Body of pancreas (tissue), 4 donors: ENCODE measurements around the gene HDAC7.

Experiments used
- POLR2A ChIP-seq, 3 donors: fragments of 450-650 bp; IDR thresholded peaks; one replicate each; pipeline ENCODE4 v1.6.1; 2016; ENCODE audit warnings: antibody characterized with exemption in 3 of 3, mild to moderate bottlenecking in 2 of 3
- TF ChIP-seq, protein P1 (sequence below), 7 experiments: fragments of 450-650 bp in 4 of 7; fragments of 200-600 bp in 3 of 7; sonication (generic) in 3 of 7; IDR thresholded peaks; one replicate each; pipeline ENCODE4 v1.5.1; 2016 to 2019; ENCODE audit warnings: antibody characterized with exemption in 7 of 7

DNA sequence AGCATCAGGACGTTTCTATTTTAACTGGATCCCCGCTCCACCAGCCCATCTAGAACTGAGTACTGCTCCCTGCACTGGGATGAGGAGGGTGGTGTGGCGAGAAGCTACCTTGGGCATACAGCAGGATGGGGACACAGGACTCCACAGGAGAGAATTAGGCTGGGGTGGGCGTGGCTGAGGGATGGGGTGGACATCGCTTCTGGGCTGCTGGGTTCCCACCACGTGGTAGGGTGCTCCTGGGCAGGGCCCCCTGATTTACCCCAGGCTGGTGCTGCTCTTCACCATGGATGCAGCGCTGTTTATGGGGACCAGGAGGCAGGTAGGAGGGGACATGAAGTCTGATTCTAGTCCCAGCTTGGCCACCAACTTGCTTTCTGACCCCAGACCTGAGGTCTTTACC, 43.2 kb upstream of the HDAC7 start:
- TF ChIP-seq, protein P1, sequence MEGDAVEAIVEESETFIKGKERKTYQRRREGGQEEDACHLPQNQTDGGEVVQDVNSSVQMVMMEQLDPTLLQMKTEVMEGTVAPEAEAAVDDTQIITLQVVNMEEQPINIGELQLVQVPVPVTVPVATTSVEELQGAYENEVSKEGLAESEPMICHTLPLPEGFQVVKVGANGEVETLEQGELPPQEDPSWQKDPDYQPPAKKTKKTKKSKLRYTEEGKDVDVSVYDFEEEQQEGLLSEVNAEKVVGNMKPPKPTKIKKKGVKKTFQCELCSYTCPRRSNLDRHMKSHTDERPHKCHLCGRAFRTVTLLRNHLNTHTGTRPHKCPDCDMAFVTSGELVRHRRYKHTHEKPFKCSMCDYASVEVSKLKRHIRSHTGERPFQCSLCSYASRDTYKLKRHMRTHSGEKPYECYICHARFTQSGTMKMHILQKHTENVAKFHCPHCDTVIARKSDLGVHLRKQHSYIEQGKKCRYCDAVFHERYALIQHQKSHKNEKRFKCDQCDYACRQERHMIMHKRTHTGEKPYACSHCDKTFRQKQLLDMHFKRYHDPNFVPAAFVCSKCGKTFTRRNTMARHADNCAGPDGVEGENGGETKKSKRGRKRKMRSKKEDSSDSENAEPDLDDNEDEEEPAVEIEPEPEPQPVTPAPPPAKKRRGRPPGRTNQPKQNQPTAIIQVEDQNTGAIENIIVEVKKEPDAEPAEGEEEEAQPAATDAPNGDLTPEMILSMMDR (IDR thresholded peaks at IDR 0.05): no peak
- no peak for TF ChIP-seq POLR2A (IDR thresholded peaks at IDR 0.05)
